ENCODE data around the gene SGIP1. TPM values are rescaled to one million over a fixed set of nuclear protein-coding genes. Genes with fewer than 3 reads are reported as not detected.

Gene SGIP1
- total RNA-seq, 1 experiment from 2014 or later, result 1.6 TPM

GRCh38 chr1:66542314-66542713 is 8.4 kb downstream of the SGIP1 start:
- no peaks in the 10 kb centered on the region for H3K27me3 ChIP-seq (replicated peaks; ENCODE audit: insufficient read depth, low read depth, low read length, poor library complexity)
- no peaks in the 10 kb centered on the region for H3K36me3 ChIP-seq (ENCODE audit: insufficient read depth, low read length, poor library complexity, severe bottlenecking)
- H3K4me1 ChIP-seq (ENCODE audit: insufficient read depth, low read length, poor library complexity, severe bottlenecking), result peaks cover 39% of the 10 kb centered on the region
- no peak overlapping the region for H3K27ac ChIP-seq (ENCODE audit: low read depth, low read length, poor library complexity, severe bottlenecking)
- H3K9me3 ChIP-seq (ENCODE audit: low read depth, low read length, poor library complexity, severe bottlenecking), result no peaks in the 10 kb centered on the region
- CTCF ChIA-PET, result no interaction called here
- POLR2A ChIA-PET (ENCODE audit: low non-redundant PET), result no interaction called here
- BruUV-seq (replicated peaks), result no TSS peak
- H3K4me3 ChIP-seq (ENCODE audit: low read depth, low read length, poor library complexity, severe bottlenecking), result no peak overlapping the region
- TF ChIP-seq EZH2 (IDR thresholded peaks at IDR 0.05; ENCODE audit: borderline replicate concordance, low read depth, low read length, poor library complexity, severe bottlenecking), result no peak
- TF ChIP-seq, protein P1, sequence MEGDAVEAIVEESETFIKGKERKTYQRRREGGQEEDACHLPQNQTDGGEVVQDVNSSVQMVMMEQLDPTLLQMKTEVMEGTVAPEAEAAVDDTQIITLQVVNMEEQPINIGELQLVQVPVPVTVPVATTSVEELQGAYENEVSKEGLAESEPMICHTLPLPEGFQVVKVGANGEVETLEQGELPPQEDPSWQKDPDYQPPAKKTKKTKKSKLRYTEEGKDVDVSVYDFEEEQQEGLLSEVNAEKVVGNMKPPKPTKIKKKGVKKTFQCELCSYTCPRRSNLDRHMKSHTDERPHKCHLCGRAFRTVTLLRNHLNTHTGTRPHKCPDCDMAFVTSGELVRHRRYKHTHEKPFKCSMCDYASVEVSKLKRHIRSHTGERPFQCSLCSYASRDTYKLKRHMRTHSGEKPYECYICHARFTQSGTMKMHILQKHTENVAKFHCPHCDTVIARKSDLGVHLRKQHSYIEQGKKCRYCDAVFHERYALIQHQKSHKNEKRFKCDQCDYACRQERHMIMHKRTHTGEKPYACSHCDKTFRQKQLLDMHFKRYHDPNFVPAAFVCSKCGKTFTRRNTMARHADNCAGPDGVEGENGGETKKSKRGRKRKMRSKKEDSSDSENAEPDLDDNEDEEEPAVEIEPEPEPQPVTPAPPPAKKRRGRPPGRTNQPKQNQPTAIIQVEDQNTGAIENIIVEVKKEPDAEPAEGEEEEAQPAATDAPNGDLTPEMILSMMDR (conservative IDR thresholded peaks at IDR 0.05; ENCODE audit: low read depth, low read length), result no peak
- intact Hi-C loops (cut with micrococcal nuclease; ENCODE audit: unreplicated experiment), result no loop called here
- no peak for DNase-seq (ENCODE audit: low spot score)

DNA sequence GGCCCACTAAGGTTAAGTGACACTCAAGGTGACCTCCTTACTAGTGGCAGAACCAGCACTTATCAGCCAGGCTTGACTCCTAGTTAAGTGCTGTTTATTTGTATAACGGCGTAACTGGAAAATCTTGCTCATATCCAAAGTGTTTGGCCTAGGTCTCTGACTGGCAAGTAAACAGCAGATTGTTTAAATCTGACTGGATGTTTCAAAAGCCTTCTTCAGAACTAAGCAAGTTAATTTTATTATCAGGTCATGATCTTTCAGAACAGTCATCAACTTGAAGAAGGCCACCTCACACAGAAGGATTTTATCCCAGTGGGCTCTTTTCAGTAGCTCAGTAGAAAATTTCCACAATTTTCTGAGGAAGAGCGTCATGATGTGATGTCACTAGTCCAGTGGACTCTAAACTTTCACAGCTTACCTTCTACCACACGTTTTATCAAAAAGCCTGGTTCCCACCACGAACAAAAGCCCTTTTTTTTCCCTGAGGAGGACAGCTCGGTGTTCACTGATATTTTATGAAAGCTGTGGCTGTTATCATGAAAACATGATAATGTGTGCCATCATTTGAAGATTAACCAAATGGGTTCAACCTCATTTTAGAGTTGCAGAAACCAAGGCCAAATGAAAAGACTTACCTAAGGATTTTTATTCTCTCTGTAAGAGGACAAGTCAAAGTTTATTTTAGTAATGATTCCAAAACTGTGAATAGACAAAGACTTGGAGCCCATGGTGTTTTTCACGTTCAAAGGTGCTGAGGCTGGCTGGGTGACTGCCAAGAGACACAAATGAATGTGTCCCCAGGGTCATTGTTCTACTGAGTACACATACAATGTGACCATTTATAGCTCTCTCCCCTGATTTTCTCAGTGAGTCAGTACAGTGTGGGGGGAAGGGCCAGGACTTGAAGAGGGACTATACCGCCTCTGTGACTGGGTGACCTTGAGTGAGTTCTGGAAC is 9.1 kb downstream of the SGIP1 start:
- ChIA-PET POLR2A (ENCODE audit: low non-redundant PET) (no interaction called here), CTCF (interaction anchor here (0.7 kb wide), 1 partner anchor 99 kb away, joined by 3 read pairs; no protein-coding TSS in a partner anchor)
- DNase-seq (ENCODE audit: low spot score), result peak; percentile 32
- H3K4me3 ChIP-seq (ENCODE audit: low read depth, low read length, poor library complexity, severe bottlenecking), result no peak overlapping the region
- H3K27me3 ChIP-seq (replicated peaks; ENCODE audit: insufficient read depth, low read depth, low read length, poor library complexity), result no peaks in the 10 kb centered on the region
- no peak overlapping the region for H3K27ac ChIP-seq (ENCODE audit: low read depth, low read length, poor library complexity, severe bottlenecking)
- TF ChIP-seq EZH2 (IDR thresholded peaks at IDR 0.05; ENCODE audit: borderline replicate concordance, low read depth, low read length, poor library complexity, severe bottlenecking), result no peak
- TF ChIP-seq, protein P1 (conservative IDR thresholded peaks at IDR 0.05; ENCODE audit: low read depth, low read length), result no peak
- BruUV-seq (replicated peaks), result no TSS peak
- H3K4me1 ChIP-seq (ENCODE audit: insufficient read depth, low read length, poor library complexity, severe bottlenecking), result peaks cover 46% of the 10 kb centered on the region
- intact Hi-C loops (cut with micrococcal nuclease; ENCODE audit: unreplicated experiment), result no loop called here
- H3K36me3 ChIP-seq (ENCODE audit: insufficient read depth, low read length, poor library complexity, severe bottlenecking), result no peaks in the 10 kb centered on the region
- no peaks in the 10 kb centered on the region for H3K9me3 ChIP-seq (ENCODE audit: low read depth, low read length, poor library complexity, severe bottlenecking)

- H3K9me3 ChIP-seq (ENCODE audit: low read depth, low read length, poor library complexity, severe bottlenecking), result no peaks in the 10 kb centered on the region
- CTCF ChIA-PET, result no interaction called here
- no peaks in the 10 kb centered on the region for H3K36me3 ChIP-seq (ENCODE audit: insufficient read depth, low read length, poor library complexity, severe bottlenecking)
- intact Hi-C loops (cut with micrococcal nuclease; ENCODE audit: unreplicated experiment), result no loop called here
- no peak overlapping the region for H3K27ac ChIP-seq (ENCODE audit: low read depth, low read length, poor library complexity, severe bottlenecking)
- peaks cover 64% of the 10 kb centered on the region for H3K4me1 ChIP-seq (ENCODE audit: insufficient read depth, low read length, poor library complexity, severe bottlenecking)
- no TSS peak for BruUV-seq (replicated peaks)
- POLR2A ChIA-PET (ENCODE audit: low non-redundant PET), result no interaction called here
- H3K27me3 ChIP-seq (replicated peaks; ENCODE audit: insufficient read depth, low read depth, low read length, poor library complexity), result no peaks in the 10 kb centered on the region
- TF ChIP-seq EZH2 (IDR thresholded peaks at IDR 0.05; ENCODE audit: borderline replicate concordance, low read depth, low read length, poor library complexity, severe bottlenecking), result no peak
- TF ChIP-seq, protein P1 (conservative IDR thresholded peaks at IDR 0.05; ENCODE audit: low read depth, low read length), result no peak
- no peak for DNase-seq (ENCODE audit: low spot score)
- no peak overlapping the region for H3K4me3 ChIP-seq (ENCODE audit: low read depth, low read length, poor library complexity, severe bottlenecking)
Measured at GRCh38 chr1:66546047-66546810, 12.3 kb downstream of the SGIP1 start.
